GM19238 (cell line): ENCODE measurements around the gene PTPA.
"Not testable (repeated sequence)": the region's sequence is repeated elsewhere in the genome, so short reads cannot be mapped to it uniquely, and the experiment has no call there.

ENCODE experiments used
- DNase-seq: peaks from one replicate; pipeline ENCODE4 v3.0.0; 2011; ENCODE audit warnings: low spot score; ENCODE audit not compliant: insufficient read length

The PTPA gene

DNA sequence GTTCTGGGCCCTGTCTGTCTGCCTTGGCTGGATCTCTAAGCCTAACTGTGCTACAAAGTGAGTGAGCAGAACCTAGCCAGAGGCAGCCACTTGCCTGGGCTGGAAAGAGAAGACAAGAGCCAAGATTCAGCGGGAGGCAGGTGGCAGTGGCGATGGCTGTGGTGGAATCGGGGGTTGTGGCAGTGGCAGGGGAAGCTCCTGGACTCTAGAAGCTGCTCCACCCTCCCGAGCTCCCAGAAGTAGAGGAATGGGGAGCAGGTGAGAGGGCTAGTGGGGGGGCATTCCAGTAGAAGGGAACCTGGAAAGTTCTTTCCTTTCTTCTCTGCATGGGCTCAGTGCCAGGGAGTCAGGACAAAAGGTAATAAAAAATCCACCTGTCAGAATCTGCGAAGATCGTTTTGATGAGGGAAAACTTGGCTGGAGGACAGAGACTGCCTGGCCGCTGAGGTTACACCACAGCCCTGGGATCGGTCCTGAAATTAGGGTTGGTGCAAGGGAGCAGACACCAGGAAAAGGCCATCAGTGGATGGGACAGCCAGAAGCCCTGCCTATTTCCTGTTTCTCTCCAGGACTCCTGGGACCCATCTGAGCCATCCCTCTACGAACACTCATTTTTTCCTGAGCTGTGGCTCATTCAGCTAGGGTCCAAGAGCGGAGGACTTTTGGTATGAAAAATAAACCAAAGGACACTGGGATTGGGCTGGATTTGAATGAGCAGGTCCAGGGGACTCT lies 2.2 kb upstream of the PTPA start:
- DNase-seq = no peak

GRCh38 chr9:129109537-129109903 lies 1.7 kb upstream of the PTPA start:
- no peak for DNase-seq

DNA sequence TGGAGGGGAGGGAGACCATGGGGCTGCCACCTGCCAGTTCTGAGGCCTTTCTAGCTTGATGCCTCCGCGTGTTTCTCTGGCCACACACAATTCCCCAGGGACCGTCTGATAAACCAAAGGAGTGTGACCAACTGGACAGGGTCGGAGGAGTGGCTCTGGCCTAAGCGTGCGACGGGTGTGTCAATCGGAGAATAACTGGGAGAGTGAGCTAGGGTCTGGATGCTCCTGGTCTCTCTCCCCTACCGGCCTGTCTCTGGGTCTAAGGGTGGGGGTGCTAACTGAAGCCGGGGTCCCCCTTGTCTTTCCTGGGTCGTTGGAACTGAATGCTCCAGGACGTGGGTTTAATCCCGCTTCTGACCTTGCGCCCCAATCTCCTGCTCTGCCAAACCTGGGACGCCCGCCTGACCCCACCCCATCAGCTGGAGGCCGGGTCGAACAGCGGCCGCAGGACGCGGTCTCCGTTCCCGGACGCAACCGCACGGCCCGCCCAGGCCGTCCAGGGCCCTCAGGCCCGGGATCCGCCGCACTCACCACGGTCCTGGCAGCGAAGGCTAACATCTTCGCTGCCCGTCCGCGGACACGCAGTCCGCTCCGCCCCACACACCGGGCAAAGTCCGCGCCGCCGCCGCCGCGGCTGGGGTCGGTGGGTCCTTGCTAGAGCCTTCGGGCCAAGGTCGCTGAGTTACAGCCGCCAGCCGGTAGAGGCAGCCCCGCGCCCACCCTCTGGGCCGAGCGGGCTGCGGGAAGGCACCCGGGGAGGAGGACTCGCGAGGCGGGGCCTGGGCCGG lies 1.1 kb upstream of the PTPA start:
- DNase-seq = peak; percentile 34

GRCh38 chr9:129111528-129112151 lies 425 bp downstream of the PTPA start:
- DNase-seq = peak; percentile 55

GRCh38 chr9:129112526-129112925 lies 1.3 kb downstream of the PTPA start:
- not testable (repeated sequence) for DNase-seq

DNA sequence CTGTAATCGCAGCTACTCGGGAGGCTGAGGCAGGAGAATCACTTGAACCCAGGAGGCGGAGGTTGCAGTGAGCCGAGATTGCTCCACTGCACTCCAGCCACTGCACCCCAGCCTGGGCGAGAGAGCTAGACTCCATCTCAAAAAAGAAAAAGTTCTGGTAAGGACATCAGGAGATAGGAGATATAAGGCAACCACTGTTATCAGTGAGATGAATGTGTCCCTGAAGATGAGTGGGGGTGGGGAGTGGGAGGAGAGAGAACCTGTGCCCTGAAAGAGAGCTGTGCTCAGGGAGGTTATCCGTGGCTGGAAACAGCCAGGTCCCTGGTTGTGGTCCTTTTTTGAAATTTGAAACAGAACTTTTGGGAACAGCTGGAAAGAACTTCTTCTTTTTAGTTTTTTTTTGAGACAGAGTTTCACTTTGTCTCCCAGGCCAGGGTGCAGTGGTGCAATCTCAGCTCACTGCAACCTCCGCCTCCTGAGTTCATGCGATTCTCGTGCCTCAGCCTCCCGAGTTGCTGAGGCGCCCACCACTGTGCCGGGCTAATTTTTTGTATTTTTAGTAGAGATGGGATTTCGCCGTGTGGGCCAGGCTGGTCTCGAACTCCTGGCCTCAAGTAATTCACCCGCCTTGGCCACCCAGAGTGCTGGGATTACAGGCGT lies 2.6 kb downstream of the PTPA start:
- DNase-seq = no peak

DNA sequence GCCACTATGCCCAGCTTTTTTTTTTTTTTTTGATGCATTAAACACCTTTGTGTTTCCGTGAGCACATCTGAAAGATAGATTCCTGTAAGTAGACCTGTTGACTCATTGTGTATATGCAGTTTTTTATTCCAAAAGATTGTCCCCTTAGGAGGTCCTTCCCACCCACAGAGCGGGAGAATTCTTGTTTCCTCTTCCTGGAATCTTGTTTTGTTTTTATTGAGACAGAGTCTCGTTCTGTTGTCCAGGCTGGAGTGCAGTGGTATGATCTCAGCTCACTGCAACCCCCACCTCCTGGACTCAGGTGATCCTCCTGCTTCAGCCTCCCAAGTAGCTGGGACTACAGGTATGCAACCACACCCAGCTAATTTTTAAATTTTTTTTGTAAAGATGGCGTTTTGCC lies 7.6 kb downstream of the PTPA start:
- no peak for DNase-seq

DNA sequence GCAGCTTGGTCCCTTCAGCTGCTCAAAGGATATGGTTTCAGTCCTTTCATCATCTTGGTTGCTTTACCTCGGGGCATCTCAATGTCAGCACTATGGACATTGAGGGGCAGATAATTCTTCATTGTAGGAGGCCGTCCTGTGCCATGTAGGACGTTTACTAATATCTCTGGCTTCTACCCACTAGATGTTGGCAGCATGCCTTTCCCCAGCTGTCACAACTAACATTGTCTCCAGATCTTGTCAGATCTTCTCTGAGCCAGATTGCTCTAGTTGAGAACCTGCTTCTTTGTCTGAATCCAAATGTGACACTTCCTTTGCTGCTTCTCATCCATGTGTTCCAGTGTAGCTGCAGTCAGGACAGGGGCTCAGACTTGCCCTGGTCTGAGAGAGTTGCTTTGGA lies 10.3 kb downstream of the PTPA start:
- DNase-seq = no peak

GRCh38 chr9:129122133-129122532 lies 10.9 kb downstream of the PTPA start:
- no peak for DNase-seq

DNA sequence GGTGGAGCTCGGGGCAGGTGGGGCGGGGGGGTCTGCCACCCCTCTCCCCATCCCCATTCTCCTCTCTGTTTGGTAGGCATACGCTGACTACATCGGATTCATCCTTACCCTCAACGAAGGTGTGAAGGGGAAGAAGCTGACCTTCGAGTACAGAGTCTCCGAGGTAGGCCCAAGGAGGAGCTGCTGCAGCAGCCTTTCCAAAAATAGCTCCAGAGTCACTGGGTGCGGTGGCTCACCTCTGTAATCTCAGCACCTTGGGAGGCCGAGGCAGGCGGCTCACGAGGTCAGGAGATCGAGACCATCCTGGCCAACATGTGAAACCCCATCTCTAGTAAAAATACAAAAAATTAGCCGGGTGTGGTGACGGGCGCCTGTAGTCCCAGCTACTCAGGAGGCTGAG lies 11.8 kb downstream of the PTPA start:
- not testable (repeated sequence) for DNase-seq

- no peak for DNase-seq
Measured at GRCh38 chr9:129124506-129125069, 13.4 kb downstream of the PTPA start.

DNA sequence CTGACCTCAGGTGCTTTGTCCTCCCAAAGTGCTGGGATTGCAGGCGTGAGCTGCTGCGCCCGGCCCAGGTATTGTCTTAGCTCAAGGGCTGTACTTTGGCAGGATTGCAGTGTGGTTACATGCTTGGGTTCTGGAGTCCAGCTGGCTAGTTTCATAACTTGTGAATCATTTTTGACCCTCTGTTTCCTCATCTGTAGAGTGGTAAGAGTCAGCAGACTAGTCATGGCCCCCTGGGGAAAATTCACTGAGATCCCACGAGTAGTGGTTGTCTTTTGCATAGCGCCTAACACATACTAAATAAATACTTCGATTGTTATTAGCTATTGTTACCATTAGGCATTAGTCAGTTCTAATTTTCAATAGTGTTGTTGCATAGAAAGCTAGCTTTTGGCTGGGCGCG lies 14.3 kb downstream of the PTPA start:
- DNase-seq = no peak

GRCh38 chr9:129126749-129127618 lies 15.8 kb downstream of the PTPA start:
- DNase-seq = no peak

DNA sequence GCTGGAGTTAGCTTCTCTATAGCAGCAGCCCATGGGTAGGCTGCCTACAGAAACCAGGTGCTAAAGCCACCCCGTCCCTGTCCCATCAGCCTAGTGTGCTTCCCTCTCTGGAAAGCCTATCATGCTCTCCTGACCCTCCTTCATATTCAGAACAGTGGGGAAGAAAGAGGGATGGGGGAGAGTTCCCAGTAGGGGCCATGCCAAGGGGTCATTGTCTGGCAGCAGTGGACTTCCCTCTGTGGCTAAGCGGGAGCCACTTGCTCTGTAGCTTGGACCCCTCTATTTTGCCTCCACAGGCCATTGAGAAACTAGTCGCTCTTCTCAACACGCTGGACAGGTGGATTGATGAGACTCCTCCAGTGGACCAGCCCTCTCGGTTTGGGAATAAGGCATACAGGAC lies 17.5 kb downstream of the PTPA start:
- no peak for DNase-seq

GRCh38 chr9:129130271-129130670 lies 19.1 kb downstream of the PTPA start:
- DNase-seq = not testable (repeated sequence)

DNA sequence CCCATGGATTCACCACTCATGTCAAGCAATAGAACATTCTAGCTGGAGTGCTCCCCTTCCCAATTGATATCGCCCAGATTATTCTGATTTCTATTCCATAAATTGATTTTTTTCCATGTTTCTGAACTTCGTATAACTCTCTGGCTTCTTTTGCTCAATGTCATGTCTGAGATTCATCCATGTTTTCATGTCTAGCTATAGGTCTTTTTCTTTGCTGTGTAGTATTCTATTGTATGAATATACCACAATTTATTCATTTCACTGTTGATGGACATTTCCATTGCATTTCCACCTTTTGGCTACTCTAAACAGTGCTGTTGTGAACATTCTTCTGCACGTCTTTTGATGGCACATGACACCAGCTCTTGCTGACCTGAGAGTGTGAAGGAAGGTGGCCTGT lies 19.6 kb downstream of the PTPA start:
- no peak for DNase-seq

DNA sequence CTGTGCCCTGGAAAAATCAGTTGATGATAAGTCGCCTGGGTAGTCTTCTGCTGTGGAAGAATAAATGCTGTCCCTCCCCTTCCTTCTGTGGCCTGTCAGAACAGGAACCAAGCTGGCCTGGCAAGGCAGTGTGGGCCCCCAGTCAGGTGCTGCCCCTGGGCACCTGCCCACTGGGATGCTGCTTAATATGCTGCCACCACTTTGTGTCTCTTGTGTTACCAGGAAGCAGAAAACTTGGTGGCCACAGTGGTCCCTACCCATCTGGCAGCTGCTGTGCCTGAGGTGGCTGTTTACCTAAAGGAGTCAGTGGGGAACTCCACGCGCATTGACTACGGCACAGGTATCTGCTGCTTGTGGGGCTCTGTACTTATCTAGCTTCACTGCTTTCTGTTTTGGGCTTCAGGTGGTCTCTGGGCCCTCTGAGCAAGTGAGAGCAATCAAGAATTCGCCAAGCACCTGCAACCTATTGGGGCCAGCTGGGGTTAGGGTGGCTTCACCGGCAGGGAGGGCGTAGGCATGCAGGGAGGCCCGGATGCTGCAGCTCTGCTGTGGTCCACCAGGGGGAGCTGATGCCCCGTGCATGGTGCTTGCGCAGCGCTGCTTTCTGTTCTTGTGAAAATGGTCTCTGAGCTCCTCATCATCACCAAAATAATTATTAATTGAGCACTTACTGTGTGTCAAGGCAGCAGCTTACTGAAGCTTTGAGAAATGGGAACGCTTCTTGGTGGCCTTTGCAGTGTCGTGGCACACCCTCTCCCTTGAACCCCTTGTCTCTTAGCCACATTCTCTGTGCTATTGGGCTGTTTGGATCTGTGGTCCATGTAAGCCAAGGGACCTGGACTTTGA lies 20.3 kb downstream of the PTPA start:
- peak; percentile 86 for DNase-seq

GRCh38 chr9:129133082-129133481 lies 21.9 kb downstream of the PTPA start:
- DNase-seq = no peak

GRCh38 chr9:129135476-129135875 lies 24.3 kb downstream of the PTPA start:
- no peak for DNase-seq
